AG10803 (cell line): Measurements from ENCODE around the gene ISG20.

Experiments used
- DNase-seq: peaks from one replicate; pipeline ENCODE4 v3.0.0; 2010; ENCODE audit warnings: low read depth
- H3K4me3 ChIP-seq: 2 replicates; pipeline ENCODE4 v1.5.1; 2011; ENCODE audit warnings: mild to moderate bottlenecking, low read length, control low read depth
- CTCF ChIP-seq: conservative IDR thresholded peaks from 2 replicates; pipeline ENCODE4 v1.5.1; 2011; ENCODE audit warnings: mild to moderate bottlenecking, low read length, control low read depth, inconsistent platforms

Gene ISG20

GRCh38 chr15:88655103-88655553 lies 16.3 kb downstream of the ISG20 start:
- no peak for TF ChIP-seq CTCF
- DNase-seq = no peak

GRCh38 chr15:88655800-88656488 lies 17.1 kb downstream of the ISG20 start:
- DNase-seq = no peak
- H3K4me3 ChIP-seq = no peak overlapping the region
- TF ChIP-seq CTCF = no peak

More at GRCh38 chr15:88655103-88655553, 16.3 kb downstream of the ISG20 start:
- H3K4me3 ChIP-seq = no peak overlapping the region

- no peak for DNase-seq
- H3K4me3 ChIP-seq = no peak overlapping the region
- TF ChIP-seq CTCF = no peak
Observed at GRCh38 chr15:88656760-88657221, 18.0 kb downstream of the ISG20 start.

- peak; percentile 92 for TF ChIP-seq CTCF
Observed at GRCh38 chr15:88657326-88658069, 18.7 kb downstream of the ISG20 start.

GRCh38 chr15:88658070-88658965 lies 19.5 kb downstream of the ISG20 start:
- no peak for TF ChIP-seq CTCF
- DNase-seq = no peak
- no peak overlapping the region for H3K4me3 ChIP-seq

More at GRCh38 chr15:88657326-88658069, 18.7 kb downstream of the ISG20 start:
- DNase-seq = peak; percentile 57
- no peak overlapping the region for H3K4me3 ChIP-seq

- H3K4me3 ChIP-seq = no peak overlapping the region
- peak; percentile 60 for DNase-seq
- no peak for TF ChIP-seq CTCF
Observed at GRCh38 chr15:88658972-88659931, 20.4 kb downstream of the ISG20 start.
